ENCODE results near the gene COA8.

The COA8 gene

GRCh38 chr14:103545219-103545914 lies 17.4 kb upstream of the COA8 start:
- TF ChIP-seq CTCF (IDR thresholded peaks at IDR 0.05), result no peak
- H3K27ac ChIP-seq, result peak overlapping the region in 1 of 2 donors; percentile 93
- no peak overlapping the region for H3K4me3 ChIP-seq
- no peak for DNase-seq (ENCODE audit: low spot score)

GRCh38 chr14:103545915-103546651 lies 16.7 kb upstream of the COA8 start:
- no peak overlapping the region for H3K4me3 ChIP-seq
- H3K27ac ChIP-seq, result no peak overlapping the region
- no peak for DNase-seq (ENCODE audit: low spot score)
- no peak for TF ChIP-seq CTCF (IDR thresholded peaks at IDR 0.05)

DNA sequence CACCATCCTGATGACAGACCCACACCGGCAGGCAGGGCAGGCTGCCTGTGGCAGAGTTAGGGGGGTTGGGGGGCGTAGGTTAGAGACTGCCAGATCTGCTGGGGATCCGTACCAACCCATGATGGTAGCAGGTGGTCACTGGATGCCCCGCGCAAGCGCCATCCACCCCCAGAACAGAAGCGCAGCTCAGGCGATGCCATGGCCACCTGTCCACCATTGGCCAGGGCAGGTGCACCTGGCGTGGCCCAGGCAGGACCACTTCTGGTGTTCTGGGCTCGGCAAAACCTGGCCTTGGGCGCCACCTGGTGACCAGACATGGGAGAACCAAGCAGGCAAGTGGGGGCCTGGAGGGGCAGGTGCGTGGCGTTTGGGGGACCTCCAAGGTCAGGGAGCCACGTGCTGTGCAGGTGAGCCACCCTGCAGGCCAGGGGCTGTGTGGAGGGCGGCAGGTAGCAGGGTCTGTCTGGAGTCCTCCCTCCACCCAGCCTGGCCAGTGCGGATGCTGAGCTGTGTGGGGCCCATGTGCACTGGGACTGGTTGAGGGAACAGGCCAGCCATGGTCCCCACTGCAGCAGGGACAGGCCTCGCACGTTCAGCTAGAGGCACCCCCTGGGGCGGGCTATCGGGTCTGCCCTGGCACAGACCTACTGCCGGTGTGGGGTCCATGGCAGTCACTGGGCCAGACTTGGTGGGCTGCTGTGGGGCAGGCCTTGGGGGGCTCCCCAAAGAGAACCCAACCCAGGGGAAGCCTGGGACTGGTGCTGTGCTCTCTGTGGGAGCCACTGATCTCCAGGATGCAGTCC lies 15.9 kb upstream of the COA8 start:
- no peak for DNase-seq (ENCODE audit: low spot score)
- no peak overlapping the region for H3K4me3 ChIP-seq
- no peak overlapping the region for H3K27ac ChIP-seq
- peak; percentile 59 for TF ChIP-seq CTCF (IDR thresholded peaks at IDR 0.05)

- H3K4me3 ChIP-seq, result no peak overlapping the region
- no peak for DNase-seq (ENCODE audit: low spot score)
- H3K27ac ChIP-seq, result no peak overlapping the region
These were observed 15.3 kb upstream of the COA8 start for GRCh38 chr14:103547455-103547940.

GRCh38 chr14:103547941-103548462 lies 14.8 kb upstream of the COA8 start:
- DNase-seq (ENCODE audit: low spot score), result no peak
- no peak for TF ChIP-seq CTCF (IDR thresholded peaks at IDR 0.05)
- no peak overlapping the region for H3K4me3 ChIP-seq
- H3K27ac ChIP-seq, result no peak overlapping the region

More at GRCh38 chr14:103547455-103547940, 15.3 kb upstream of the COA8 start:
- no peak for TF ChIP-seq CTCF (IDR thresholded peaks at IDR 0.05)

- TF ChIP-seq CTCF (IDR thresholded peaks at IDR 0.05), result no peak
- Histone ChIP-seq H3K4me3 (no peak overlapping the region), H3K27ac (peak overlapping the region in 1 of 2 donors; percentile 96)
- DNase-seq (ENCODE audit: low spot score), result no peak
These were observed 14.1 kb upstream of the COA8 start for GRCh38 chr14:103548463-103549351.

All from coronary artery (tissue), 2 donors.